A673 (cell line): ENCODE measurements around the gene PVALB. TPM values are rescaled to one million over a fixed set of nuclear protein-coding genes. Genes with fewer than 3 reads are reported as not detected.

Experiments
- BruUV-seq: library from RNA; stranded (reverse); fragments of 400-500 nt; replicated peaks from 2 replicates; lab custom pipeline; 2021; lab: Mats Ljungman, UMichigan
- CTCF ChIA-PET: fragments of 300-600 bp; sonication (Branson Sonifier 250); formaldehyde crosslinking; loops from one replicate; lab custom pipeline; 2022; ENCODE audit warnings: antibody characterized with exemption; lab: Charles Lee
- POLR2A ChIA-PET: fragments of 300-600 bp; sonication (Branson Sonifier 250); formaldehyde crosslinking; loops from one replicate; lab custom pipeline; 2022; ENCODE audit warnings: antibody characterized with exemption; ENCODE audit not compliant: low non-redundant PET; lab: Charles Lee
- DNase-seq: peaks from one replicate; pipeline ENCODE4 v3.0.0-alpha.2; 2015; ENCODE audit warnings: low spot score
- H3K27ac ChIP-seq: fragments of 200-600 bp; sonication (generic); 2 replicates; pipeline ENCODE4 v1.5.1; 2016; ENCODE audit warnings: mixed run types, low read depth, mild to moderate bottlenecking, mixed read lengths, antibody characterized with exemption, low read length; ENCODE audit not compliant: poor library complexity, severe bottlenecking
- H3K27me3 ChIP-seq: fragments of 200-600 bp; sonication (generic); replicated peaks from 2 replicates; pipeline ENCODE4 v1.6.1; 2017; ENCODE audit warnings: mixed run types, low read depth, mild to moderate bottlenecking, mixed read lengths, antibody characterized with exemption, low read length; ENCODE audit not compliant: insufficient read depth, poor library complexity
- H3K36me3 ChIP-seq: fragments of 200-600 bp; sonication (generic); 2 replicates; pipeline ENCODE4 v1.6.1; 2016; ENCODE audit warnings: mixed run types, mild to moderate bottlenecking, mixed read lengths, antibody characterized with exemption, low read length; ENCODE audit not compliant: insufficient read depth, poor library complexity, severe bottlenecking
- H3K4me1 ChIP-seq: fragments of 200-600 bp; sonication (generic); 2 replicates; pipeline ENCODE4 v1.6.1; 2017; ENCODE audit warnings: mixed run types, mild to moderate bottlenecking, mixed read lengths, antibody characterized with exemption, low read length; ENCODE audit not compliant: insufficient read depth, poor library complexity, severe bottlenecking
- H3K4me3 ChIP-seq: fragments of 200-600 bp; sonication (generic); 2 replicates; pipeline ENCODE4 v1.5.1; 2016; ENCODE audit warnings: low read depth, mixed run types, mild to moderate bottlenecking, mixed read lengths, low read length; ENCODE audit not compliant: poor library complexity, severe bottlenecking
- H3K9me3 ChIP-seq: fragments of 200-600 bp; sonication (generic); 2 replicates; pipeline ENCODE4 v1.6.1; 2016; ENCODE audit warnings: mixed run types, low read depth, mild to moderate bottlenecking, mixed read lengths, antibody characterized with exemption, low read length; ENCODE audit not compliant: poor library complexity, severe bottlenecking
- CTCF ChIP-seq: fragments of 300-800, 200-600 bp; sonication (generic); conservative IDR thresholded peaks from 2 replicates; pipeline ENCODE4 v1.5.1; 2017; ENCODE audit warnings: low read depth, mild to moderate bottlenecking, antibody characterized with exemption, low read length, moderate library complexity, mixed read lengths
- EZH2 ChIP-seq: fragments of 200-600 bp; sonication (generic); IDR thresholded peaks from 2 replicates; pipeline ENCODE4 v1.6.1; 2017; ENCODE audit warnings: borderline replicate concordance, low read depth, mild to moderate bottlenecking, mixed read lengths, antibody characterized with exemption, low read length; ENCODE audit not compliant: poor library complexity, severe bottlenecking
- intact Hi-C: fragments of 100-400 bp; cut with micrococcal nuclease; formaldehyde crosslinking; loops from one replicate; pipeline ENCODE4 v1.10.0; 2022; ENCODE audit not compliant: unreplicated experiment
- total RNA-seq: library from RNA; stranded (reverse); gene quantifications from 2 replicates; pipeline ENCODE4 v1.2.3, GENCODE V29; 2021

The PVALB gene
- total RNA-seq, 1 experiment from 2014 or later, result not detected

- DNase-seq, result no peak
- H3K27me3 ChIP-seq, result peaks cover 6% of the 10 kb centered on the region
- ChIA-PET CTCF (no interaction called here), POLR2A (no interaction called here)
- H3K36me3 ChIP-seq, result no peaks in the 10 kb centered on the region
- no peak for TF ChIP-seq EZH2
- no peak for TF ChIP-seq CTCF
- no TSS peak for BruUV-seq
- H3K4me3 ChIP-seq, result no peak overlapping the region
- H3K27ac ChIP-seq, result no peak overlapping the region
- intact Hi-C loops, result no loop called here
- H3K4me1 ChIP-seq, result no peaks in the 10 kb centered on the region
- H3K9me3 ChIP-seq, result no peaks in the 10 kb centered on the region
Measured at GRCh38 chr22:36797374-36797773, 19.5 kb downstream of the PVALB start.

- peaks cover 6% of the 10 kb centered on the region for H3K27me3 ChIP-seq
- H3K27ac ChIP-seq, result no peak overlapping the region
- CTCF ChIA-PET, result no interaction called here
- no peak for DNase-seq
- H3K4me1 ChIP-seq, result no peaks in the 10 kb centered on the region
- no TSS peak for BruUV-seq
- intact Hi-C loops, result no loop called here
- H3K4me3 ChIP-seq, result no peak overlapping the region
- TF ChIP-seq CTCF (no peak), EZH2 (no peak)
- H3K36me3 ChIP-seq, result no peaks in the 10 kb centered on the region
- no peaks in the 10 kb centered on the region for H3K9me3 ChIP-seq
- POLR2A ChIA-PET, result no interaction called here
Measured at GRCh38 chr22:36796552-36797175, 20.2 kb downstream of the PVALB start.

GRCh38 chr22:36795633-36796032, 21.2 kb downstream of the PVALB start:
- intact Hi-C loops, result no loop called here
- ChIA-PET CTCF (no interaction called here), POLR2A (no interaction called here)
- Histone ChIP-seq H3K27ac (no peak overlapping the region), H3K9me3 (no peaks in the 10 kb centered on the region), H3K27me3 (peaks cover 6% of the 10 kb centered on the region), H3K36me3 (no peaks in the 10 kb centered on the region), H3K4me3 (no peak overlapping the region), H3K4me1 (no peaks in the 10 kb centered on the region)
- no peak for DNase-seq
- no peak for TF ChIP-seq CTCF
- TF ChIP-seq EZH2, result no peak
- no TSS peak for BruUV-seq
